Dedifferentiated amniotic fluid mesenchymal stem cell (primary cell): ENCODE data around the gene PLXDC1.
A peak's percentile ranks its signal among the peaks of the same experiment; 100 is the strongest.

ENCODE experiments used
- DNase-seq: peaks from one replicate; pipeline ENCODE4 v3.0.0-alpha.2; 2016; ENCODE audit errors: extremely low spot score

The PLXDC1 gene

GRCh38 chr17:39014795-39015545 is 136.5 kb downstream of the PLXDC1 start:
- DNase-seq = no peak

- peak; percentile 46 for DNase-seq
Observed at GRCh38 chr17:39014044-39014794, 137.2 kb downstream of the PLXDC1 start.
